Naive B cell (primary cell): ENCODE results near the gene GSTA5. TPM values are rescaled to one million over a fixed set of nuclear protein-coding genes. Genes with fewer than 3 reads are reported as not detected.
"Not testable (repeated sequence)": the region's sequence is repeated elsewhere in the genome, so short reads cannot be mapped to it uniquely, and the experiment has no call there.

ENCODE experiments used
- ATAC-seq, 2 donors: fragments of 150-1000 bp; cut with Tn5 transposase; 2 replicates each; pipeline ENCODE4 v1.10.0; 2021; ENCODE audit warnings: low read depth in 2 of 2, mild to moderate bottlenecking in 2 of 2, moderate library complexity in 2 of 2
- DNase-seq: peaks from one replicate; pipeline ENCODE4 v3.0.0; 2022
- H3K27ac Mint-ChIP-seq, 6 donors: one replicate each; pipeline ENCODE4 v1.8.0; 2020 to 2022; ENCODE audit warnings: mild to moderate bottlenecking in 6 of 6, mixed read lengths in 6 of 6, moderate library complexity in 5 of 6, inconsistent platforms in 2 of 6
- H3K27me3 Mint-ChIP-seq, 3 donors: one replicate each; pipeline ENCODE4 v1.8.0; 2021 to 2022; ENCODE audit warnings: mixed read lengths in 3 of 3, mild to moderate bottlenecking in 1 of 3
- H3K36me3 Mint-ChIP-seq, 2 donors: one replicate each; pipeline ENCODE4 v1.8.0; 2020 to 2022; ENCODE audit warnings: mixed read lengths in 2 of 2, inconsistent platforms in 1 of 2, mild to moderate bottlenecking in 1 of 2
- H3K4me1 Mint-ChIP-seq, 3 donors: one replicate each; pipeline ENCODE4 v1.8.0; 2020 to 2022; ENCODE audit warnings: mixed read lengths in 3 of 3, inconsistent platforms in 1 of 3, mild to moderate bottlenecking in 1 of 3, moderate library complexity in 1 of 3
- H3K4me3 Mint-ChIP-seq, 8 donors: one replicate each; pipeline ENCODE4 v1.8.0; 2020 to 2022; ENCODE audit warnings: mild to moderate bottlenecking in 8 of 8, mixed read lengths in 8 of 8, moderate library complexity in 8 of 8, inconsistent platforms in 2 of 8
- H3K9me3 Mint-ChIP-seq, 7 donors: one replicate each; pipeline ENCODE4 v1.8.0; 2020 to 2022; ENCODE audit warnings: mixed read lengths in 7 of 7, mild to moderate bottlenecking in 5 of 7, inconsistent platforms in 2 of 7, moderate library complexity in 1 of 7
- polyA plus RNA-seq, 6 donors: library from polyadenylated mRNA; unstranded; fragments of 300-500 nt; fragmentation: Illumina TruSeq; gene quantifications; one replicate each; pipeline ENCODE4 v1.2.3, GENCODE V29; 2021; ENCODE audit warnings: low read depth in 6 of 6

Gene GSTA5
- polyA plus RNA-seq: not detected

GRCh38 chr6:52840763-52841585, at the start of gene GSTA5:
TSS of gene GSTA5 (minus strand) at chr6:52840813.
- no peak for ATAC-seq
- H3K4me1 Mint-ChIP-seq: peaks cover 0 to 1% (median 0%) of the 10 kb centered on the region in 3 donors
- peaks cover 0 to 1% (median 0%) of the 10 kb centered on the region in 7 donors for H3K9me3 Mint-ChIP-seq
- H3K4me3 Mint-ChIP-seq: no peak within 1 kb of the TSS
- no peaks in the 10 kb centered on the region for H3K36me3 Mint-ChIP-seq
- peak within 1 kb of the TSS in 1 of 6 donors; percentile 78 for H3K27ac Mint-ChIP-seq
- DNase-seq: no peak
- H3K27me3 Mint-ChIP-seq: peaks cover 21 to 32% (median 31%) of the 10 kb centered on the region in 3 donors

- H3K9me3 Mint-ChIP-seq: peaks cover 0 to 2% (median 0%) of the 10 kb centered on the region in 7 donors
- H3K4me1 Mint-ChIP-seq: no peaks in the 10 kb centered on the region
Observed at GRCh38 chr6:52890018-52890417, 49.4 kb upstream of the GSTA5 start.

GRCh38 chr6:52887910-52888524, 47.4 kb upstream of the GSTA5 start:
- H3K36me3 Mint-ChIP-seq: no peaks in the 10 kb centered on the region
- DNase-seq: no peak
- no peak for ATAC-seq
- no peaks in the 10 kb centered on the region for H3K4me1 Mint-ChIP-seq
- no peak overlapping the region for H3K27ac Mint-ChIP-seq
- no peak overlapping the region for H3K4me3 Mint-ChIP-seq
- H3K27me3 Mint-ChIP-seq: peaks cover 0 to 23% (median 9%) of the 10 kb centered on the region in 3 donors
- H3K9me3 Mint-ChIP-seq: peaks cover 0 to 2% (median 0%) of the 10 kb centered on the region in 7 donors

More at GRCh38 chr6:52890018-52890417, 49.4 kb upstream of the GSTA5 start:
- no peaks in the 10 kb centered on the region for H3K36me3 Mint-ChIP-seq
- H3K27me3 Mint-ChIP-seq: peaks cover 0 to 23% (median 9%) of the 10 kb centered on the region in 3 donors
- H3K27ac Mint-ChIP-seq: no peak overlapping the region
- ATAC-seq (no peak), DNase-seq (no peak)
- no peak overlapping the region for H3K4me3 Mint-ChIP-seq

- Mint-ChIP-seq H3K36me3 (no peaks in the 10 kb centered on the region), H3K27ac (peak overlapping the region in 3 of 6 donors; percentile 9 to 69 (median 35)), H3K4me1 (peaks cover 4 to 7% (median 5%) of the 10 kb centered on the region in 3 donors), H3K4me3 (peak overlapping the region; percentile 78 to 93 (median 89)), H3K27me3 (peaks cover 0 to 4% (median 0%) of the 10 kb centered on the region in 3 donors), H3K9me3 (no peaks in the 10 kb centered on the region)
- peak; percentile 97 for ATAC-seq
- peak; percentile 53 for DNase-seq
Observed at GRCh38 chr6:52881996-52882841, 41.6 kb upstream of the GSTA5 start.

- H3K27me3 Mint-ChIP-seq: peaks cover 0 to 4% (median 0%) of the 10 kb centered on the region in 3 donors
- H3K9me3 Mint-ChIP-seq: no peaks in the 10 kb centered on the region
- peaks cover 4 to 7% (median 5%) of the 10 kb centered on the region in 3 donors for H3K4me1 Mint-ChIP-seq
- ATAC-seq (no peak), DNase-seq (no peak)
- H3K4me3 Mint-ChIP-seq: peak overlapping the region in 6 of 8 donors; percentile 78 to 93 (median 86)
- H3K36me3 Mint-ChIP-seq: no peaks in the 10 kb centered on the region
- H3K27ac Mint-ChIP-seq: peak overlapping the region in 2 of 6 donors; percentile 15 to 69
Observed at GRCh38 chr6:52881662-52881995, 41.0 kb upstream of the GSTA5 start.

GRCh38 chr6:52877786-52878185, 37.2 kb upstream of the GSTA5 start:
- DNase-seq (no peak), ATAC-seq (no peak)
- Mint-ChIP-seq H3K4me3 (no peak overlapping the region), H3K27ac (peak overlapping the region in 1 of 6 donors; percentile 19), H3K4me1 (peaks cover 4 to 7% (median 5%) of the 10 kb centered on the region in 3 donors), H3K27me3 (peaks cover 8 to 20% (median 12%) of the 10 kb centered on the region in 3 donors), H3K36me3 (no peaks in the 10 kb centered on the region), H3K9me3 (no peaks in the 10 kb centered on the region)

GRCh38 chr6:52877168-52877567, 36.6 kb upstream of the GSTA5 start:
- H3K4me3 Mint-ChIP-seq: no peak overlapping the region
- H3K9me3 Mint-ChIP-seq: no peaks in the 10 kb centered on the region
- ATAC-seq (no peak), DNase-seq (no peak)
- no peaks in the 10 kb centered on the region for H3K36me3 Mint-ChIP-seq
- no peak overlapping the region for H3K27ac Mint-ChIP-seq
- H3K4me1 Mint-ChIP-seq: peaks cover 3 to 4% (median 3%) of the 10 kb centered on the region in 3 donors
- H3K27me3 Mint-ChIP-seq: peaks cover 8 to 22% (median 14%) of the 10 kb centered on the region in 3 donors

- Mint-ChIP-seq H3K27me3 (peaks cover 8 to 27% (median 23%) of the 10 kb centered on the region in 3 donors), H3K4me3 (no peak overlapping the region), H3K4me1 (no peaks in the 10 kb centered on the region), H3K27ac (no peak overlapping the region), H3K9me3 (no peaks in the 10 kb centered on the region), H3K36me3 (no peaks in the 10 kb centered on the region)
- ATAC-seq: no peak
- DNase-seq: no peak
Observed at GRCh38 chr6:52876056-52876787, 35.6 kb upstream of the GSTA5 start.

GRCh38 chr6:52872031-52872430, 31.4 kb upstream of the GSTA5 start:
- ATAC-seq (no peak), DNase-seq (no peak)
- H3K27ac Mint-ChIP-seq: no peak overlapping the region
- no peaks in the 10 kb centered on the region for H3K4me1 Mint-ChIP-seq
- H3K9me3 Mint-ChIP-seq: no peaks in the 10 kb centered on the region
- H3K4me3 Mint-ChIP-seq: no peak overlapping the region
- no peaks in the 10 kb centered on the region for H3K36me3 Mint-ChIP-seq
- H3K27me3 Mint-ChIP-seq: peaks cover 12 to 31% (median 29%) of the 10 kb centered on the region in 3 donors

- H3K36me3 Mint-ChIP-seq: no peaks in the 10 kb centered on the region
- ATAC-seq (no peak), DNase-seq (no peak)
- H3K27ac Mint-ChIP-seq: no peak overlapping the region
- no peak overlapping the region for H3K4me3 Mint-ChIP-seq
- no peaks in the 10 kb centered on the region for H3K4me1 Mint-ChIP-seq
- H3K27me3 Mint-ChIP-seq: peaks cover 12 to 31% (median 29%) of the 10 kb centered on the region in 3 donors
- no peaks in the 10 kb centered on the region for H3K9me3 Mint-ChIP-seq
Observed at GRCh38 chr6:52871621-52872020, 31.0 kb upstream of the GSTA5 start.

- peaks cover 12 to 31% (median 29%) of the 10 kb centered on the region in 3 donors for H3K27me3 Mint-ChIP-seq
- not testable (repeated sequence) for H3K36me3 Mint-ChIP-seq, H3K27ac Mint-ChIP-seq, H3K9me3 Mint-ChIP-seq, H3K4me1 Mint-ChIP-seq, ATAC-seq, H3K4me3 Mint-ChIP-seq, DNase-seq
Observed at GRCh38 chr6:52870335-52871091, 29.9 kb upstream of the GSTA5 start.

GRCh38 chr6:52868899-52869298, 28.3 kb upstream of the GSTA5 start:
- not testable (repeated sequence) for ATAC-seq, H3K9me3 Mint-ChIP-seq, H3K36me3 Mint-ChIP-seq, H3K4me1 Mint-ChIP-seq, H3K4me3 Mint-ChIP-seq, DNase-seq, H3K27ac Mint-ChIP-seq
- H3K27me3 Mint-ChIP-seq: peaks cover 7 to 31% (median 20%) of the 10 kb centered on the region in 3 donors
